K562 (cell line): Measurements from ENCODE around the gene ARID3A. TPM values are rescaled to one million over a fixed set of nuclear protein-coding genes. Genes with fewer than 3 reads are reported as not detected.
A peak's percentile ranks its signal among the peaks of the same experiment; 100 is the strongest.

Source experiments
- BCL6 ChIP-seq: fragments of 250-450 bp; sonication (Bioruptor Pico); IDR thresholded peaks from 2 replicates; pipeline ENCODE4 v1.4.0; 2020
- FOXA3 ChIP-seq, 2 experiments: fragments of 450-650 bp in 1 of 2; sonication (generic) in 1 of 2; formaldehyde crosslinking; IDR thresholded peaks in 1 of 2; conservative IDR thresholded peaks in 1 of 2; 2 replicates each; pipeline versions ENCODE4 v1.4.0 to v1.8.0; 2020 to 2022; ENCODE audit warnings: mild to moderate bottlenecking in 2 of 2, missing genetic modification reagents in 1 of 2
- FUS ChIP-seq: fragments of 200-400 bp; formaldehyde crosslinking; optimal IDR thresholded peaks from 2 replicates; pipeline ENCODE3; 2017; ENCODE audit warnings: low read depth, low read length
- GATAD2B ChIP-seq: fragments of 450-650 bp; IDR thresholded peaks from 2 replicates; pipeline ENCODE4 v1.6.1; 2017; ENCODE audit warnings: mild to moderate bottlenecking, borderline replicate concordance
- HEY1 ChIP-seq: fragments of 250-450 bp; sonication (Bioruptor Pico); IDR thresholded peaks from 2 replicates; pipeline ENCODE4 v1.5.0; 2020; ENCODE audit warnings: mild to moderate bottlenecking, moderate library complexity, borderline replicate concordance
- IRF1 ChIP-seq: sonication (generic); formaldehyde crosslinking; IDR thresholded peaks from 2 replicates; pipeline ENCODE4 v1.8.0; 2022; ENCODE audit warnings: missing genetic modification reagents, mild to moderate bottlenecking, borderline replicate concordance
- JUND ChIP-seq, 2 experiments: IDR thresholded peaks; 2 replicates in 1 of 2; 3 replicates in 1 of 2; pipeline ENCODE4 v1.6.1; 2011; ENCODE audit warnings: borderline replicate concordance in 2 of 2, low read depth in 2 of 2, low read length in 2 of 2, improper control_type of control experiment in 1 of 2, missing biosample characterization in 1 of 2, missing genetic modification characterization in 1 of 2, missing genetic modification reagents in 1 of 2
- MCM5 ChIP-seq: fragments of 450-650 bp; IDR thresholded peaks from 2 replicates; pipeline ENCODE4 v1.6.1; 2016; ENCODE audit warnings: low read depth
- NR2C2 ChIP-seq, 2 experiments: fragments of 200-800 bp in 1 of 2; sonication (Bioruptor generic) in 1 of 2; sonication (generic) in 1 of 2; formaldehyde crosslinking in 1 of 2; IDR thresholded peaks; 2 replicates each; pipeline versions ENCODE4 v1.6.1 to v1.8.0; 2016 to 2022; ENCODE audit warnings: mild to moderate bottlenecking in 1 of 2, missing compliant biosample characterization in 1 of 2, missing genetic modification characterization in 1 of 2, missing genetic modification reagents in 1 of 2
- NRF1 ChIP-seq, 2 experiments: fragments of 450-650 bp; IDR thresholded peaks in 1 of 2; conservative IDR thresholded peaks in 1 of 2; 2 replicates each; pipeline ENCODE4 v1.6.1; 2014; ENCODE audit warnings: mild to moderate bottlenecking in 2 of 2
- PCBP2 ChIP-seq: fragments of 200-400 bp; formaldehyde crosslinking; IDR thresholded peaks from 2 replicates; pipeline ENCODE4 v1.6.1; 2018; ENCODE audit warnings: low read length, low read depth, mild to moderate bottlenecking, moderate library complexity; ENCODE audit not compliant: poor library complexity, severe bottlenecking
- PHB ChIP-seq: fragments of 250-450 bp; sonication (Bioruptor Pico); IDR thresholded peaks from 2 replicates; pipeline ENCODE4 v1.5.0; 2021
- RFX5 ChIP-seq: IDR thresholded peaks from 2 replicates; pipeline ENCODE4 v1.6.1; 2011; ENCODE audit warnings: low read depth, mild to moderate bottlenecking, improper control_type of control experiment, low read length
- TAL1 ChIP-seq: fragments of 450-650 bp; IDR thresholded peaks from 2 replicates; pipeline ENCODE4 v1.6.1; 2016; ENCODE audit warnings: mild to moderate bottlenecking
- UBTF ChIP-seq, 2 experiments: IDR thresholded peaks; 2 replicates each; pipeline ENCODE4 v1.6.1; 2012; ENCODE audit warnings: improper control_type of control experiment in 2 of 2, low read depth in 2 of 2, low read length in 2 of 2, borderline replicate concordance in 1 of 2
- ZNF263 ChIP-seq: sonication (generic); formaldehyde crosslinking; IDR thresholded peaks from 2 replicates; pipeline ENCODE4 v1.8.0; 2022; ENCODE audit warnings: mild to moderate bottlenecking, missing genetic modification reagents, borderline replicate concordance
- ZNF316 ChIP-seq: fragments of 450-650 bp; IDR thresholded peaks from 2 replicates; pipeline ENCODE4 v1.6.1; 2016
- ZNF561 ChIP-seq: fragments of 450-650 bp; formaldehyde crosslinking; conservative IDR thresholded peaks from 2 replicates; pipeline ENCODE4 v1.4.0; 2020; ENCODE audit warnings: mild to moderate bottlenecking, moderate library complexity
- ZNF695 ChIP-seq: fragments of 450-650 bp; formaldehyde crosslinking; IDR thresholded peaks from 2 replicates; pipeline ENCODE4 v1.4.0; 2020; ENCODE audit warnings: mild to moderate bottlenecking, moderate library complexity
- polyA plus RNA-seq, 8 experiments: library from polyadenylated mRNA; depleted of rRNA in 4 of 8; stranded (reverse) in 5 of 8; unstranded in 3 of 8; fragments of >200 nt; fragmentation: Nextera tagmentation in 2 of 8; fragmentation: Illumina TruSeq in 1 of 8; extraction: Ambion mirVana in 2 of 8; extraction: Trizol in 1 of 8; gene quantifications; 2 replicates each; pipeline versions ENCODE4 v1.2.1 to v1.2.3, GENCODE V29; 2011 to 2014; ENCODE audit warnings: inconsistent platforms in 1 of 8, missing spikeins in 1 of 8
- total RNA-seq, 7 experiments: library from RNA; depleted of rRNA in 6 of 7; stranded (reverse); fragments of >200 nt in 6 of 7; fragmentation: Illumina TruSeq in 2 of 7; extraction: Trizol in 2 of 7; gene quantifications; 2 replicates each; pipeline versions ENCODE4 v1.2.1 to v1.2.3, GENCODE V29; 2011 to 2021; ENCODE audit warnings: low replicate concordance in 1 of 7
- TF ChIP-seq, protein P1 (sequence below): sonication (generic); formaldehyde crosslinking; IDR thresholded peaks from 2 replicates; pipeline ENCODE4 v1.5.0; 2020; ENCODE audit warnings: missing genetic modification reagents
- TF ChIP-seq, protein P2 (sequence below), 2 experiments: fragments of 200-800 bp in 1 of 2; sonication (Bioruptor generic) in 1 of 2; sonication (generic) in 1 of 2; formaldehyde crosslinking in 1 of 2; IDR thresholded peaks in 1 of 2; conservative IDR thresholded peaks in 1 of 2; 2 replicates each; pipeline versions ENCODE4 v1.5.0 to v1.6.1; 2016 to 2020; ENCODE audit warnings: missing compliant biosample characterization in 1 of 2, missing genetic modification characterization in 1 of 2, missing genetic modification reagents in 1 of 2

The ARID3A gene
- total and polyA plus RNA-seq, 9 of the 15 experiments (the other 6 are each of a cell fraction or from before 2014, with no cell fraction given): 1.4 to 118 (median 31.2) TPM

DNA sequence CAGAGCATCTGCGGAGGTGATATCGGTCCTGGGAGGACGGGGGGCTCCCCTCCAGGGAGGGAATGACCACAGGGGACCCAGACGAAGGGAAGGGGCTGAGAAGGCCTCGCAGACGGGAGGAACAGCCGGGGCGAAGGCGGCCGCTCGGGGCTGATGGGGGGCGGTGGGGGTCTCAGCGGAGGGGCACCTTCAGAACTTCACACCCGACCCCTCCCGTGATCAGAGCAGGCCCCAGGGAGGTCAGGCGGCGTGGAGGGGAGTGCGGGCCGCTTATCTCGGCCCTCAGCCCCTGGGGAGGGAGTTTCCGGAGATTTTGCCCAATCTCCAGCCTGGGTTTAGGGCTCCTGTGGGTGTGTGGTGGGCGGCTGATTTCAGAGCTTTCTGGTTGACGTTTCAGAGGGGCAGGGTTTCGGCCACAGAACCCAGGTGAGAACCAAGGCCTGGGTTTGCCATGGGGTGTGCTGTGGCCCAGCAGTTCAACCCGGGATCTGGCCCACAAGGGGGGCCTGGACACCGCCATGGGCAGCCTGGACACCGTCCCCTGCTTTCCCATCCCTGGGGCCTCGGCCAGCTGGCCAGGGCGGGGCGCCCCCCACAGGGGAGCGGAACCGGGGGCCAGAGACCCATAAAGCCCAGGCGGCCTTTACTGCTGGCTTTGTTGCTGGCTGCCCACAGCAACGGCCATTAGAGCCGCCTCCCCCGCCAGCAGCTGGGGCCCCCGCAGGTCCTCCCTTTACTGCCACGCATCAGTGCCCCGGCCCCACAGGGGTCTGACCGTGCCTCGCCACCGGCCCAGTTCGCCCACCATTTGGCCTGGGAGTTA lies 29.0 kb downstream of the ARID3A start (continued):
- TF ChIP-seq PHB (CRISPR knock-in tag) (no peak), NR2C2 (CRISPR knock-in tag; IDR thresholded peaks at IDR 0.05) (no peak), NR2C2 (tag; IDR thresholded peaks at IDR 0.05) (no peak), TAL1 (peak; percentile 45; the same call in 1 of the 2 replicates), ZNF263 (CRISPR knock-in tag) (peak; percentile 34; the same call in 1 of the 2 replicates), ZNF316 (no peak), PCBP2 (no peak), RFX5 (no peak), ZNF695 (CRISPR knock-in tag) (no peak), UBTF (IDR thresholded peaks at IDR 0.05; ENCODE audit: borderline replicate concordance in 1 of 2, low read depth in 2 of 2, low read length in 2 of 2) (peak in 1 of 2 experiments; percentile 60; a peak in 1 of 4 replicates), MCM5 (no peak), IRF1 (CRISPR knock-in tag) (no peak), FOXA3 (CRISPR knock-in tag; conservative IDR thresholded peaks at IDR 0.05 in 1 of 2, IDR thresholded peaks at IDR 0.05 in 1 of 2) (no peak), GATAD2B (no peak), HEY1 (CRISPR knock-in tag) (no peak), BCL6 (no peak), FUS (no peak), ZNF561 (CRISPR knock-in tag) (no peak), JUND (IDR thresholded peaks at IDR 0.05; ENCODE audit: borderline replicate concordance, low read depth, low read length) (0 out of 2 replicates have a peak, but pooled peaks have one; percentile 18), JUND (tag; IDR thresholded peaks at IDR 0.05; ENCODE audit: borderline replicate concordance, low read depth, low read length) (peak; percentile 9; the same call in 1 of the 3 replicates), NRF1 (conservative IDR thresholded peaks at IDR 0.05 in 1 of 2, IDR thresholded peaks at IDR 0.05 in 1 of 2) (peak in 1 of 2 experiments; percentile 10; a peak in 1 of 4 replicates)
- TF ChIP-seq, protein P1, sequence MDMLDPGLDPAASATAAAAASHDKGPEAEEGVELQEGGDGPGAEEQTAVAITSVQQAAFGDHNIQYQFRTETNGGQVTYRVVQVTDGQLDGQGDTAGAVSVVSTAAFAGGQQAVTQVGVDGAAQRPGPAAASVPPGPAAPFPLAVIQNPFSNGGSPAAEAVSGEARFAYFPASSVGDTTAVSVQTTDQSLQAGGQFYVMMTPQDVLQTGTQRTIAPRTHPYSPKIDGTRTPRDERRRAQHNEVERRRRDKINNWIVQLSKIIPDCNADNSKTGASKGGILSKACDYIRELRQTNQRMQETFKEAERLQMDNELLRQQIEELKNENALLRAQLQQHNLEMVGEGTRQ: no peak
- TF ChIP-seq, protein P2, sequence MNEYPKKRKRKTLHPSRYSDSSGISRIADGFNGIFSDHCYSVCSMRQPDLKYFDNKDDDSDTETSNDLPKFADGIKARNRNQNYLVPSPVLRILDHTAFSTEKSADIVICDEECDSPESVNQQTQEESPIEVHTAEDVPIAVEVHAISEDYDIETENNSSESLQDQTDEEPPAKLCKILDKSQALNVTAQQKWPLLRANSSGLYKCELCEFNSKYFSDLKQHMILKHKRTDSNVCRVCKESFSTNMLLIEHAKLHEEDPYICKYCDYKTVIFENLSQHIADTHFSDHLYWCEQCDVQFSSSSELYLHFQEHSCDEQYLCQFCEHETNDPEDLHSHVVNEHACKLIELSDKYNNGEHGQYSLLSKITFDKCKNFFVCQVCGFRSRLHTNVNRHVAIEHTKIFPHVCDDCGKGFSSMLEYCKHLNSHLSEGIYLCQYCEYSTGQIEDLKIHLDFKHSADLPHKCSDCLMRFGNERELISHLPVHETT (CRISPR knock-in tag; conservative IDR thresholded peaks at IDR 0.05 in 1 of 2, IDR thresholded peaks at IDR 0.05 in 1 of 2): peak in 1 of 2 experiments; percentile 55; a peak in 1 of 4 replicates
